Activated naive CD4-positive, alpha-beta T cell (primary cell): ENCODE measurements around the gene WDR33.

Experiments
- DNase-seq, 4 experiments: peaks; one replicate each; lab custom pipeline; 2025; lab: John Stamatoyannopoulos, UW

The WDR33 gene

GRCh38 chr2:127672341-127673224 is 138.4 kb downstream of the WDR33 start:
- no peak for DNase-seq

- no peak for DNase-seq
These were observed 139.2 kb downstream of the WDR33 start for GRCh38 chr2:127671557-127672302.

- DNase-seq = no peak
These were observed 140.0 kb downstream of the WDR33 start for GRCh38 chr2:127670957-127671290.

GRCh38 chr2:127670055-127670956 is 140.7 kb downstream of the WDR33 start:
- DNase-seq = no peak

GRCh38 chr2:127669056-127669455 is 141.9 kb downstream of the WDR33 start:
- DNase-seq = no peak

- DNase-seq = no peak
These were observed 145.6 kb downstream of the WDR33 start for GRCh38 chr2:127665267-127665893.

- DNase-seq = no peak
These were observed 146.1 kb downstream of the WDR33 start for GRCh38 chr2:127664895-127665225.

GRCh38 chr2:127664065-127664894 is 146.7 kb downstream of the WDR33 start:
- DNase-seq = no peak

GRCh38 chr2:127663566-127664064 is 147.4 kb downstream of the WDR33 start:
- DNase-seq = no peak

- no peak for DNase-seq
These were observed 147.9 kb downstream of the WDR33 start for GRCh38 chr2:127662937-127663565.

GRCh38 chr2:127661949-127662510 is 148.9 kb downstream of the WDR33 start:
- DNase-seq = no peak

GRCh38 chr2:127661072-127661649 is 149.8 kb downstream of the WDR33 start:
- no peak for DNase-seq

GRCh38 chr2:127660291-127660578 is 150.7 kb downstream of the WDR33 start:
- no peak for DNase-seq

- no peak for DNase-seq
These were observed 151.3 kb downstream of the WDR33 start for GRCh38 chr2:127659408-127660290.

GRCh38 chr2:127658641-127659407 is 152.1 kb downstream of the WDR33 start:
- DNase-seq = no peak

GRCh38 chr2:127658146-127658545 is 152.8 kb downstream of the WDR33 start:
- no peak for DNase-seq

- DNase-seq = no peak
These were observed 153.8 kb downstream of the WDR33 start for GRCh38 chr2:127657232-127657595.

GRCh38 chr2:127656569-127657231 is 154.3 kb downstream of the WDR33 start:
- no peak for DNase-seq
